AG10803 (cell line): ENCODE measurements around the gene CYP39A1.

ENCODE experiments used
- DNase-seq: peaks from one replicate; pipeline ENCODE4 v3.0.0; 2010; ENCODE audit warnings: low read depth
- H3K4me3 ChIP-seq: 2 replicates; pipeline ENCODE4 v1.5.1; 2011; ENCODE audit warnings: mild to moderate bottlenecking, low read length, control low read depth
- CTCF ChIP-seq: conservative IDR thresholded peaks from 2 replicates; pipeline ENCODE4 v1.5.1; 2011; ENCODE audit warnings: mild to moderate bottlenecking, low read length, control low read depth, inconsistent platforms

CYP39A1 gene

GRCh38 chr6:46526607-46527006, 126.0 kb downstream of the CYP39A1 start:
- no peak overlapping the region for H3K4me3 ChIP-seq
- DNase-seq: no peak
- TF ChIP-seq CTCF: no peak

- H3K4me3 ChIP-seq: no peak overlapping the region
- DNase-seq: no peak
- no peak for TF ChIP-seq CTCF
These were observed 127.0 kb downstream of the CYP39A1 start for GRCh38 chr6:46525583-46525982.

DNA sequence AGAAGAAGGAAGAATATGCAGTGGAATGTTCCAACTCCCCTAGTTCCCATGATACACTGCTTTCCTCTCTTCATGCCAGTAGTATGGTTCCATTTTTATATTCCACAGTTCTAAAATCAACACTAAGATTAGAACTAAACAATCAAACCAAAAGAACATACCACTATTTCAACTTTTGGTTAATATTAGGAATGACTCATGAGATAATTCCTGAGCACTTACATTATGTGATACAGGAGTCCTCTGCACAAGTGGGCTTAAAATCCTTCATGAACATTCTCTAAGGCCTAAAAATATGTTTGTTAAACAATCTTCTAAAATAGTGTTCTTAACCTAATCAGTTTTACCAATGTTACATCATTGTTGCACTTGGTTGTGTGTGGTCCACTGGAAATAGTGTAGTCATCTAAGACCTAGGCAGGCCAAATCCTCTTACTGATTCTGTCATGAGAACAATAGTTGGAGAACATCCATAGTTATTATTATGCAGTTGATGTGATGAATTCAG, 131.1 kb downstream of the CYP39A1 start:
- DNase-seq: no peak
- no peak overlapping the region for H3K4me3 ChIP-seq
- TF ChIP-seq CTCF: no peak

- no peak for DNase-seq
- no peak for TF ChIP-seq CTCF
- no peak overlapping the region for H3K4me3 ChIP-seq
These were observed 135.4 kb downstream of the CYP39A1 start for GRCh38 chr6:46517202-46517601.

DNA sequence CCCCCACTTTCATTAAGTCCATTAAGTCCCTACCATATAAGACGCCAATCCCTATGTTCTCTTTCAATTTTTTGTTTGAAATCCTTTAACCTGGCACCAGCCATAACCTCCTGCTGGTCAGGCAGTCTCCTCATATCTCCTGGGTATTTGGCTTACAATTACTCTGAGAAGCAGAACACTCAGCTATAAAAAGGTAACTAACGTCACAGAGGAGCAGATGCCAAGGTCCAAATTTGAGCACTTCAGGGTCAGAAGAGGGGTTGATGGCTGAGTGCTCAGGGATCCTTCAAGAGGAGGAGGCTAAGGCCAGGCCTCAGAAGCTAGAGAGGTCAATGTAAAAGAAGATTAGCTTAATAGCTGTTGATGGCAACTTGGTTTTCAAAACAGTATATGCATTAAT, 139.1 kb downstream of the CYP39A1 start:
- no peak overlapping the region for H3K4me3 ChIP-seq
- TF ChIP-seq CTCF: no peak
- DNase-seq: no peak

DNA sequence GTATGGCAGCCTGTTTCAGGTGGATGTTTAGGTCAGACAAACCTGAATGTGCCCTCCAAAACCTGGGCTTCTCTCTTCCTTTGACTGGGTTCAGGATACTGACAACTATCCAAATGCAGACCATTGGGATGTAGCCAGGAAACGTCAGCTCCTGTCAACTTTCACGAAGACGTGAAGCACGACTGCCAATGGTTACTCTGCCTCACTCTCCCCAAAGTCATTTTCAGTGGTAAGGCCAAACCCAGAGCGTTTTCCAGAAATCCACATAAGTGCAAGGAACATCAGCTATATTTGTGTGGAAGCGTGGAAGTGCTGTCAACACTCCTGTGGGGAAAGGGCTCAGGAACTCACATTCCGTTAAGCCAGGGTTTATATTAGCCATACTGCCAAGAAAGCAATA, 141.3 kb downstream of the CYP39A1 start:
- TF ChIP-seq CTCF: no peak
- DNase-seq: no peak
- H3K4me3 ChIP-seq: no peak overlapping the region

- DNase-seq: peak; percentile 70
- TF ChIP-seq CTCF: no peak
- H3K4me3 ChIP-seq: no peak overlapping the region
These were observed 142.0 kb downstream of the CYP39A1 start for GRCh38 chr6:46510651-46511050.
